ENCODE data around the gene LYZ.
A peak's percentile ranks its signal among the peaks of the same experiment; 100 is the strongest.

The LYZ gene

DNA sequence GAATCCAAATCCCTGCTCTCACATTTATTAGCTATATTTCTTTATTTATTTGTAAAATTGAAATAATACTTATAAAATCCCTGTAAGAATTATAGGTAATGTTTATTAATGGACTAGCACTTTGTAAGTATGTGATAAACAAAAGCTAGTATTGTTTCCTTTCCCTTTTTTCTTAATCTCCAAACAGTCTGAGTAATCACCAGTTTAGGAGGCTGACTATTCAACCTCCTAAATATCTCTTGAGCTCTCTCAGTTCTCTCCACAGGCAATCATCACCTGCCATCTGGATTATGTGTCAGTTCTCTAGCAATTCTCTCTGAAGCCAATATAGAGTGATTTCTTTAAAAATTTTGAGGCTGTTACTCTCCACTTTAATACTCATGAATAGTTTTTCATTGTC lies 9.2 kb upstream of the LYZ start:
- DNase-seq (ENCODE audit: low read depth in 2 of 2) = no peak

DNA sequence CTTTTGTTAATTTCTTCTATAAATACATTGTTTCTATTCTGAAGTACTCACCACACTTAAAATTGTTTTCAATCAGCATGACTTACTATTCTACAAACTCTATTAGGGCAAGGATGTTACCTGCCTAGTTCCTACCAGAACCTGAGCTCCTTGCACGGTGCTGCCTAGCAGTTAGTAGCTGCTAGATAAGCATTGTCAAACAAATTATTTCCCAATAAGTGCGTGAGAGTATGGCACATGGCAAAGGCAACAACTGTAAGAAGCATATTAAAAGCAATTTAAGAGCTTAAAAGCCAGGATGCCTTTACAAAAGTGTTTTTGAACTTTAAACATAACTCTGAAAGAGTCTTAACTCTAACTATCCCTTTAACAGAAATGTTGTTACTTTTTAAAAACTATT lies 8.2 kb upstream of the LYZ start:
- no peak for DNase-seq (ENCODE audit: low read depth in 2 of 2)

DNA sequence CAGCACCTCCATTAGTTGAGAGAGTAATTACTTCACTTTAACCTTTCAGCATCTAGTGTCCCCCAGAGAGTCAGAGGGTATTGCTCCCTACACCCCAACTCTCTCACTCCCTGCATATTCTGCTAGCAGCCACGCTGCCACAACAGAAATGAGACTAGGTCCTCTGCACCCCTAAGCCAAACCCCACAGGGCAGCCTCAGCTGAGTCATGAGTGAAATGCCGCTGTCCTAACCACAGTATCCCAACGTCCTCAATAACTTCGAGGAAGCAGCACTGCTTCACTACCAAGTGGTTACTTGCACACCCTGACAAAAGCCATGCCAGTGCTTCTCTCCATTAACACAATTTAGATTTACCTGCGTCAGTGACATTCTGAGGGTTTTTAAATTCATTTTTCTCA lies 6.9 kb upstream of the LYZ start:
- no peak for DNase-seq (ENCODE audit: low read depth in 2 of 2)

DNA sequence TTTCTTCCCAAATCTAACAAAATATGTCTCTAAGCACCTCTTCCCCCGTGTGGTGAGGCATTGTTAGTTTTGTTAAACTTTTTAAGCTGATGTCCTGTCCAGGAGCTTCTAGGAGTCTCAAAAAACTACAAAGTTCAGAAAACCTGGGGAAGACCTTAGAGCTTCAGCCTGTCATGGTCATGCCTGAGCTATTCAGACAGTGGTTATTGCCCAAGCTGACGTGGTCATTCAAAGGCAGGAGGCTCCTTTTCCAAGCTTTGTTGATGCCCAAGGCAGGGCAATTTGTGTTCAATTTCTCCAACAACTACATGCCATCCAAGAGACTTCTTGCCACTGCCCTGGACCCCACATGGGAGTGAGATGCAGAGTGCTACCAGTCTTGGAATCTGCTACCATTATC lies 5.8 kb upstream of the LYZ start:
- no peak for DNase-seq (ENCODE audit: low read depth in 2 of 2)

DNA sequence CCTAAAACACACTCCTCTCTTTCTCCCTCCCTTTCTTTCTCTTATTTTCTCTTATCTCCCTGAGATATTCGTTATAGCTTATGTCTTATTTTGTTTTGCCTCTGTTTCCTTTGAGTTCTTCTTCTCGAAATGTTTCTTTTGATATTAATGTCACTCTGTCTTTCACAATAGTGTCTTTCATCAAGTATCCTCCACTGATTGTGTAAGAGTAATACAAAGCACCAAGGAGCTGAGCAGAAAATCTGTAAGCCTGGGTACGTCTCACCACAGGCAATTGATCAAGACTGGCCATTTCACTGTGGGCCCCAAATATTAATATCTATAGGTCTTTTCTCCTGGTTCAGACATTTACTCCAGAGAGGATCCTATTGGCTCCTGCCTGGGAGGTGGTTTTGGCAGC lies 4.8 kb upstream of the LYZ start:
- DNase-seq (ENCODE audit: low read depth in 2 of 2) = no peak

DNA sequence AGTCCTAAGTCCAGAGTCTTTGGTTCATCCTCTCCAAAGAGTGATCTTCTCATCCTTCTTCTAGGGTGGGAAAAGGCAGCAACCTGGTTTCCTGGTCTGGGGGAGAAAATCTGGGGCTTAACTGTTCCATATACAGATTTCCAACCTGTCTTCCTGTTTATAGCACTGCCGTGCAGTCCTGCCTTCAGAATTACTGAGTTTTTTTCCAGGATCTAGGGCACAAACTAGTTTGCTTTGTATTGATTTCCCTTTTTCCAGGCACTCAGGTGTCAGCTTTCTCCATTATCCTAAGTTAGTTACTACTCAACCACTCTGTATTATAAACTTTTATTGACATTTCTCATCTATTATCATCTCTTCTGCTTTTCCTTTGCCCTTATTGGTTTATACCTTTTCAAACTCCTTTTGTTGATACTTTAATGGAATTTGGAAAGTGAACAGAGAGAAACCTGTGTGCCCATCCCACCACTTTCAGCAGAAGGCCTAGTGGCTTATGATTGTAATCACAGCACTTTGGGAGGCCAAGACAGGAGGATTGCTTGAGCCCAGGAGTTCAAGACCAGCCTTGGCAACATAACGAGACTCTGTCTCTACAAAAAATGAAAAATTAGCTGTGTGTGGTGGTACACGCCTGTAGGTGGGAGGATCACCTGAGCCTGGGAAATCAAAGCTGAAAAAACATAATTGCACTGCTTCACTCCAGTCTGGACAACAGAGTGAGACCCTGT lies 4.1 kb upstream of the LYZ start:
- DNase-seq (ENCODE audit: low read depth in 2 of 2) = no peak

DNA sequence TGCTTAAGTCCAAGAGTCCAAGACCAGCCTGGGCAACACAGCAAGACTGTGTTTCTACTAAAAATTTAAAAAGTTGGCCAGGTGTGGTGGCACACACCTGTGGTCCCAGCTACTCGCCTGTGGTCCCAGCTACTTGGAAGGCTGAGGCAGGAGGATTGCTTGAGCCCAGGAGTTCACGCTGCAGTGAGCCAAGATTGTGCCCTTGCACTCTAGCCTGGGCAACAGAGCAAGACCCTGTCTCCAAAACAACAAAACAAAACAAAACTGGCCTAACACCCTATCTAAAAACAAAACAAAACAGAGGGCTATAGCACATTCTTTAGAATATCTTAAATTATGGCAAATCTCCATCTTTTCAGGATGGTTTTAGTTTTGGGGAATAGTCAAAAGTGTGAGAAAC lies 3.1 kb upstream of the LYZ start:
- DNase-seq (ENCODE audit: low read depth in 2 of 2) = no peak

DNA sequence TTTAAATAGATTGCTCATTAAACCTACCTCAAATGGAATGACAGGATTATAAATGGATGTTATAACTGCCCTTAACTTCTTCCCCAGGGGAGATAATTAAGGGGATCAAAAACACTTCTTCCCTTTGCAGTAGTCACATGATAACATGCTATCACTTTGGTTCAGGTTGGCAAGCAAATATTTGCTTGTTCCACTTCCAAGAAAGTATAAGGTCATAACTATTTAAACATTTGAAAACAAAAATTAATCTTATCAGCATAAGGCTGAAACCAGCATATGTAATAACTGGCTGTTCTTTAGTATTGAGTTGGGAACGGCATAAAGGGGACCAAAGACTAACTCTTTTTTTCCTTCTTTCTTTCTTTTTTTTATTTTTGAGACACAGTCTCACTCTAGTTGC lies 2.4 kb upstream of the LYZ start:
- no peak for DNase-seq (ENCODE audit: low read depth in 2 of 2)

DNA sequence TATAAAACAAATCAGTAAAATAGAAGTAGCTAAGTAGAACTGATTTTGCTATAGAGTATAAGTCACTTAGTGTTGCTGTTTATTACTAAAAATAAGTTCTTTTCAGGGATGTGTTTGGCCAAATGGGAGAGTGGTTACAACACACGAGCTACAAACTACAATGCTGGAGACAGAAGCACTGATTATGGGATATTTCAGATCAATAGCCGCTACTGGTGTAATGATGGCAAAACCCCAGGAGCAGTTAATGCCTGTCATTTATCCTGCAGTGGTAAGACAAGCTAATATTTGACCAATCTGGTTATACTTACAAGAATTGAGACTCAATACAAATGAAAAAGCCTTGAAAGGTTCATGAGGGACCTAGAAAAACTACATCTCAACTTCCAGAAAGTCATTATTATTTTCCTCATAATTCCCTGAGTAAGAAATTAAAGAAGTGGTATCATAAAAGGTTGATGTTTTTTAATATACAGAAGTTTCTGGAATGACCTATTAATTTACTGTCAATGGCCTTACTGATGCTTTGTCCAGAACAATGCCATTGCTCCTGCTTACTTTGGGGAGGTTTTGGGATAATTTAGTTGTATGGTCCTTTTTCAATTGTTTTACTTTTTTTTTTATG lies 1.9 kb downstream of the LYZ start:
- no peak for DNase-seq (ENCODE audit: low read depth in 2 of 2)

- no peak for DNase-seq (ENCODE audit: low read depth in 2 of 2)
These were observed 2.6 kb downstream of the LYZ start for GRCh38 chr12:69350777-69351176.

DNA sequence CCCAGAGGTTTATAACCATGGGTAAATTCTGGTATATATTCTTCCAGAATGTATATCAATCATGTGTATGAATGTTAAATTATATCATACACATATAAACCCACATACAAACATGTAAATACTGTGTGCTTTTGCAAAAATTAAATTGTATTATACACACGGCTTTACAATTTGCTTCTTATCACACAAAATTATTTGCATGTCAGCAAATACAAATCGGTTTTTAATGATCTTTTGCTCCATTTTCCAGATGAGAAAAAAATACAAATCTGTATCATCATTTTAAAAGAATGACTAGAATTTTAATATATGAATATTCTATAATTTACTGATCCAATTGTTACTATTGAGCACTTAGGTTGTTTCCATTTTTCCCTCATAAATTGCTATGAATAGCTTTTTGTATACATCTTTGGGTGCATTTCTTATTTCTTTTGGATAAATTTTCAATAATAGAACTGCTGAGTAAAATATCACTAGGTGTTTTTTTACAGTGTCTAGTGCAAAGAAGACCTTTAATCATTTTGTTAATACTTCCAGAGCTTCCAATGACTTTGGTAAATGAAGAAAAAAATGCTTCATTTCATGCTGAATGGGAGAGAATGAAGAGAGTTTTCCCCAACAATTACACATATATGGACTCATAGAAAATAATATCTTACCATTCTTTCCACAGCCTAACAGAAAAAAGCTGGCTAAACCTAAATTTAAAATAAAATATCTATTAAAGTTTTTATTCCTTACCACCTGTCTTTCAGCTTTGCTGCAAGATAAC lies 3.5 kb downstream of the LYZ start:
- no peak for DNase-seq (ENCODE audit: low read depth in 2 of 2)

- no peak for DNase-seq (ENCODE audit: low read depth in 2 of 2)
These were observed 4.7 kb downstream of the LYZ start for GRCh38 chr12:69352904-69353303.

DNA sequence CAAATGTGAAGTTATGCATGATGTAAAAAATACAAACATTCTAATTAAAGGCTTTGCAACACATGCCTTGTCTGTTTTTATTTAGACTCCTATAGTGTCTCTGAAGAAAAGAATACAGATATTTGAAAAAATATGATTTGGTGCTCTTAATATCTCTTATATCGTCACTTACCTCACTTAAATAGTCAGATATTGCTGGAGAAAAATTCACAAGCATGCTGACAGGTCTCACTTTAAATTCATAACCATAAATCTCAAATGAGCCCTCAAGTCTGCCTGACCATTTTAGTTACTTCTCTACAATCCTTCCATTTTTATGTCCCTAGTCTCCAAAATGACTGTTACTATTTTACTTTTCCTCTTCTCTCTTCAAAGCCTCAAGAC lies 6.0 kb downstream of the LYZ start:
- DNase-seq (ENCODE audit: low read depth in 2 of 2) = no peak

GRCh38 chr12:69354556-69355187 lies 6.5 kb downstream of the LYZ start:
- no peak for DNase-seq (ENCODE audit: low read depth in 2 of 2)

DNA sequence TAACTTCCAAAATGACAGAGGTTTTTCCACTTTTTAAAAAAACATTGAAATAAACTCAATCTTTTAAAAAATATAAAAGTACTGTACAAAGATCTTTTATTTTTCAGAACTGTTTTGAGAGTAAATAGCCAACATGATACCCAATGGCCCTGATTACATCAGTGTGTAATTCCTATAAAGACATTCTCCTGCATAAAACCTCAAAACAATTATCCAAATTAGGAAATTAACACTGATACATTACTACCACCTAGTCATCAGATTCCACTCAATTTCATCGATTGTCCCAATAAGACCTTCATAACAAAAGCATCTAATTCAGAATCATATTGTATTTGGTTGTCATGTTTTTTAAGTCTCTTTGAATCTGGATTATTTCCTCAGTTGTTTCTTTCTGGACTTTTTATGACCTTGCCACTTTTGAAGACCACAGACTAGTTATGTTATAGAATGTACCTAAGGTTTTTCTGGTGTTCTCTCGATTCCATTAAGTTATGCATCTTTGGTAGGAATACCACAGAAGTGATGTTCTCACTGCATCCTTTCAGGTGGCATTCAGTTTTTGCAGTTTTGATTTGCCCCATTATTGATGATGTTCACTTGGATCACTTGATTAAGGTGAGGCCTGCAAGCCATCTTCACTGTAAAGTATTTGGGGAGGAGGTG lies 7.3 kb downstream of the LYZ start:
- no peak for DNase-seq (ENCODE audit: low read depth in 2 of 2)

GRCh38 chr12:69359531-69360347 lies 11.6 kb downstream of the LYZ start, which contains the start of gene YEATS4:
Gene YEATS4, plus strand, starts transcription at chr12:69359743. Its CDS starts 230 bp downstream, at chr12:69359973.
- peak; percentile 71 to 79 for DNase-seq (ENCODE audit: low read depth in 2 of 2)

DNA sequence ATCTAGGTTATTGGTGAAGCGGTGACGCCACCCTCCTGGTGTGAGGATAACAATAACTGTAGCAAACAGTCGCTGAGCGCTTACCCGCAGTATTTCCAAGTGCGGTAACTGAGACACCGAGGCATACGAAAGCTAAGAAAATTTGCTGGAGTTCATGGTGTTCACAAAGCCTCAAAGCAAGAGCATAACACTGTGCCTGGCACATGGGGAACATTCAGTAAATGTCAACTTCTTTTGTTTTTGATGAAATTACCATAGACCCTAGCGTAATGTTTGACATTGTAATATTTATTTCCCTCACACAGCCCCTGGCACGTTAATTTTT lies 12.1 kb downstream of the LYZ start:
- DNase-seq (ENCODE audit: low read depth in 2 of 2) = no peak

GRCh38 chr12:69366796-69367195 lies 18.6 kb downstream of the LYZ start:
- no peak for DNase-seq (ENCODE audit: low read depth in 2 of 2)

DNA sequence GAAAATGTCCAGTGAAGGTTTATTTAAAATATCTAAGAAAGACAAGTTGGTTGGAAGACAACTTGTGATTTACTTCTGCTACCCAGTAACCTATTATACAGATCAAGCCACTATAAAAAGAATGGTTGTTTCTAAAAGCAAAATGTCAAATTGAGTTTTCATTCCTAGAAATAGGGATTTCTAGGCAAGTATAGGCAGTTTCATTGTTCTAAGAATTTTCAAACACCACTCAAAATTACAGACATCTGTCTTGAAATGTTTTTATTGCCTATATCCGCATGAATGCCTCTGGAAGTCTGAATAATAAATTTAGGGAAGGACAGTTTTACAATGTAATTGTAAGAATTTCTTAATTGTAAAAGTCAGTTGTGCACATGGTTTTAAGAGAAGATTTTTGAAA lies 20.0 kb downstream of the LYZ start:
- no peak for DNase-seq (ENCODE audit: low read depth in 2 of 2)

DNA sequence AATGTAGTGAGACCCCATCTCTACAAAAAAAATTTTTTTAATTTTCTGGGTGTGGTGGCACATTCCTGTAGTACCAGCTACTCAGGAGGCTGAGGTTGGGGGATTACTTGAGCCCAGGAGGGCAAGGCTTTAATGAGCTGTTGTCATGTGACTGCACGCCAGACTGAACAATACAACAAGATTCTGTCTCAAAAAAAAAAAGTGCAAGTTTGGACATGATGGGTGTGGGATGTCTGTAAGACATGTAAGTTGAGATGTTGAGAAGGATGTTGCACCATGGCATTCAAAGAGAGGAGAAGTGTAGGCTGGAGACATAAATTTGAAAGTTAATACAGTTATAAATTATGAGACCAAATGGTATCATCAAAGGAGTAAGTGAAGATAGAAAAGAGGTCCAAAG lies 34.9 kb downstream of the LYZ start:
- DNase-seq (ENCODE audit: low read depth in 2 of 2) = no peak

DNA sequence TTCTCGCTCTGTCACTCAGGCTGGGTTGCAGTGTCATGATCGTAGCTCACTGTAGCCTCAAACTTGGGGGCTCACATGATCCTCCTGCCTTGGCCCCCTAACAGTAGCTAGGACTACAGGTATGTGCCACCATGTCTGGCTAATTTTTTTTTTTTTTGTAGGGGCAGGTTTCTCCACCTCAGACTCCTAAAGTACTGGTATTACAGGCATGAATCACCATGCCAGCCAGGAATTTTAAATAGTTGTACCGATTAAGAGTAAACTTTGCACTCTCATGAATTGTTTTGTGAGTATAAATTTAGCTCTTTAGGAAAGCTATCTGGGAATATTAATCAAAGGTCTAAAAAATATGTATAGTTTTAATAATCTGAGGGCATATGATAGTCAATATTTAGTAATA lies 36.9 kb downstream of the LYZ start:
- DNase-seq (ENCODE audit: low read depth in 2 of 2) = no peak
